Colon (tissue), 2 donors: ENCODE measurements around the gene ADCY10.
"Not testable (repeated sequence)": the region's sequence is repeated elsewhere in the genome, so short reads cannot be mapped to it uniquely, and the experiment has no call there.

Experiments used
- FAIRE-seq: peaks from 2 replicates; lab custom pipeline; 2012; peaks lifted over from hg19 to GRCh38; lab: Jason Lieb, UNC
- donor health status: control.
- donor health status: control.

Gene ADCY10

GRCh38 chr1:167924543-167925231, 10.8 kb upstream of the ADCY10 start:
- no peak for FAIRE-seq

GRCh38 chr1:167924102-167924501, 10.2 kb upstream of the ADCY10 start:
- no peak for FAIRE-seq

DNA sequence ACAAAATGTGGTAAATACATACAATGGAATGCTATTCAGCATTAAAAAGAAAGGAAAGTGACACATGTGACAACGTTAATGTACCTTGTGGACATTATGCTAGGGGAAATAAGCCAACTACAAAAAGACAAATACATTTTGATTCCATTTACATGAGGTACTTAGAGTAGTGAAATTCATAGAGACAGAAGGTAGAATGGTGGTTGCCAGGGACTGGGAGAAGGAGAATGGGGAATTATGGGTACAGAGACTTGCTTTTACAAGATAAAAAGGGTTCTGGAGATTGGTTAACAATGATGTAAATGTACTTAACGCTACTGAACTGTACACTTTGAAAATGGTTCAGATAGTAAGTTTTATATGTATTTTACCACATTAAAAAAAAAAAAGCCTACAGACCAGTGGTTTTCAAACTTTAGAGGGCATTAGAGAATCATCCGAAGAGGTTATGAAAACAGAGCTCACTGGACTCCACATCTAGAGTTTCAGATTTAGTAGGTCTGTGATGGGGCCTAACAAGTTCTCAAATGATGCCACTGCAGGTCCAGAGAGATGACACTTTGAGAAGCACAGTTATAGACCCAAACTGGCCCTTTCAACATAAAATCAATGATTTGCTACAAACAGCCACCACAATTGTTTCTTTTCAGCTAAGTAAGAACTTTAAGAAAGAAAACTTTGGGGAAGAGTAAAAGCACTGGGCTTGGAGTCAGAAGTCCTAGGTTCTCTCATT, 9.6 kb upstream of the ADCY10 start:
- FAIRE-seq = no peak

GRCh38 chr1:167922611-167923074, 8.7 kb upstream of the ADCY10 start:
- FAIRE-seq = no peak

GRCh38 chr1:167922023-167922422, 8.1 kb upstream of the ADCY10 start:
- FAIRE-seq = no peak

DNA sequence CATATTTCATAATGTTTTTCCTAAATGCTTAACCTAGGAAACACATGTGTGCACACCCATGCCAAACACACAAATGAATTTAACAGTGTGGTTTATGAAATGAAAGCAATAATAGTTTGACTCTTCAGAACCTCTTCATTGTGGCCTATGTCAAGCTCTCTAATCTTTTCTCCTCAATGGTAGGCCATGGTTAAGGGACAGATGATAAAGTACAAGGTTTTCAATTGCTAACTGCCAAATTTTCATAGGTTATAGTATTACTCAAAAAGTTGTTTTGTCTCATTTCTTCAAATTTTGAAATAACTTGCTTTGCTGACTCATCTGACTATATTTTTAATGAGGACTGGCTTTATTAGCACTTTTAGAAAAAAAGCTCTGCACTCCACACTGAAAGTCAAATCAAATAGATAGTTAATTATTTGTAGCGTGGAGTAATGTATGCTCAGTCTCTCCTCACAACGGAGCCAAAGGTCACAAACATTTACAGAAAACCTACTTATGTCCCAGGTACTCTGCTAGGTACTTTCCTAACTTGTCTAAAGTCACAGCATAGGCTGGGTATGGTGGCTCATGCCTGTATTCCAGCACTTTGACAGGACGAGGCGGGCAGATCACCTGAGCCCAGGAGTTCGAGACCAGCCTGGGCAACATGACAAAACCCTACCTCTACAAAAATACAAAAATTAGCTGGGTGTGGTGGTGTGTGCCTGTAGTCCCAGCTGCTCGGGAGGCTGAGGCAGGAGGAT, 3.0 kb upstream of the ADCY10 start:
- FAIRE-seq = no peak

DNA sequence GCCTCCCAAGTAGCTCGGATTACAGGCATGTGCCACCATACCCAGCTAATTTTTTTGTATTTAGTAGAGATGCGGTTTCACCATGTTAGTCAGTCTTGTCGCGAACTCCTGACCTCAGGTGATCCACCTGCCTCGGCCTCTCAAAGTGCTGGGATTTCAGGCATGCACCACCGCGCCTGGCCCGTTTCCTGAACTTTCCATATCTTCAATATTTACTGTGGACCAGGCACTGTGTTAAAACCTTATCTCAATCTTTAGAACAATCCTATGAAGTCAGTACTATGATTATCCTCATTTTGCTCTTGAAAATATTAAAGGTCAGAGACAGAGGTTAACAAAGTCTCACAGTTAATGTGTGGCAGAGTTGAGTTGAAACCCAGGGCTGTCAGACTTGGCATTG, 1.6 kb upstream of the ADCY10 start:
- no peak for FAIRE-seq

DNA sequence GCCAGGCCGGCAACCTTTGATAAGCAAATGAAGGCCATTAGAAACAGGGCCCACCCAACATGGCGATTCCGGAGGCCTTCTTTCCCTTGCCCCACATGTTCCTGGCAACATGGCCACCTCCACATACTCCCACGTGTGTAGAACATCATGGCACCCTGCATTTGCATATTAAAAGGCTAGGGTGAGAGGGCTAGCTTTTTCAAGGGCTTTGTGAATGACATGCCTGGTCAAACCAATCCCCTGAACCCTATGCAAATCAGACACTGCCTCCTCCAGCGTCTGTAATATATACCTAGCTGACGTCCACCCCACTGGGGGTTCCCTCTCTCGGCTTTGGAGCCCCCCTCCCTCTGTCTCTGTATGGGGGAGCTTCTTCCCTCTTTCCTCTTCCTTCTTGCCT, 1.6 kb downstream of the ADCY10 start:
- no peak for FAIRE-seq

GRCh38 chr1:167911413-167911812, 2.5 kb downstream of the ADCY10 start:
- no peak for FAIRE-seq

GRCh38 chr1:167910530-167910929, 3.4 kb downstream of the ADCY10 start:
- FAIRE-seq = no peak

- FAIRE-seq = no peak
Observed at GRCh38 chr1:167909691-167910180, 4.2 kb downstream of the ADCY10 start.

- FAIRE-seq = no peak
Observed at GRCh38 chr1:167905671-167906070, 8.3 kb downstream of the ADCY10 start.

DNA sequence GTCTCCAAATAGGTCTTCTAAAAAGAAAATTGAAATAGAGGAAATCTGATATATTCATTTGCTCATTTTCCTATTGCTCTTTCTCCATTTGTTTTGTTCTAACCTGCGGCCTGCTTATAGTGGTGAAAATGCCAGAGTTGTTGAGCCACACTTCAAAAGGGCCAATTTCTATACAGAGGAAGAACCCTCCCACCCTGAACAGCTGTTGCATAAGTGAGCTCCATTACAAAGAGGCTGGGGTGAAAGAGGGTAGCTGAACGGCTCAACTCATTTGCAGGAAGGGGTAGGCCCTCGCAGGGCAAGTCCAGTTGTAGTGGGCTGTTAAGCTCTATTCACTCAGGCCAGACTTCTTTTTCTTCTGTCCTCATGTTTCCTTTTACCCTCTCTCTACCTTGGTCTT, 8.8 kb downstream of the ADCY10 start:
- no peak for FAIRE-seq

- no peak for FAIRE-seq
Observed at GRCh38 chr1:167904652-167905130, 9.2 kb downstream of the ADCY10 start.

DNA sequence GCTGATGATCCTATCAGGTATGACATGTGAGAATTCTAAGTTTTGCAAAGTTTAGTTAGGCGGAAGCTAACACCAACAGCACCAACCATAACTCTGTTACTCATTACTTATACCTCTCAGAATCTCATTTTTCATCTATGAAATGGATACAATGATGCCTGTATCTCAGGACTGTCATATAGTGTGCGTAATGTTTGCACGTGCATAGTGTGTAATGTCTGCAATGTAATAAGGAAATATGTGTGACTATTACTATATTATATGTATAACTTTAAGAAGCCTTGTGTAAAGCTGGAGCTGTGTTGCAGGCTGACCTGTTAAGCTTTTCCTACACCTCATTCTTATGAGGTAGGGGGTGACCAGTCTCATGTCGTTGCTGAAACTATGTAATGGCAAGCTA, 13.0 kb downstream of the ADCY10 start:
- FAIRE-seq = no peak

GRCh38 chr1:167899253-167899681, 14.7 kb downstream of the ADCY10 start:
- FAIRE-seq = no peak

DNA sequence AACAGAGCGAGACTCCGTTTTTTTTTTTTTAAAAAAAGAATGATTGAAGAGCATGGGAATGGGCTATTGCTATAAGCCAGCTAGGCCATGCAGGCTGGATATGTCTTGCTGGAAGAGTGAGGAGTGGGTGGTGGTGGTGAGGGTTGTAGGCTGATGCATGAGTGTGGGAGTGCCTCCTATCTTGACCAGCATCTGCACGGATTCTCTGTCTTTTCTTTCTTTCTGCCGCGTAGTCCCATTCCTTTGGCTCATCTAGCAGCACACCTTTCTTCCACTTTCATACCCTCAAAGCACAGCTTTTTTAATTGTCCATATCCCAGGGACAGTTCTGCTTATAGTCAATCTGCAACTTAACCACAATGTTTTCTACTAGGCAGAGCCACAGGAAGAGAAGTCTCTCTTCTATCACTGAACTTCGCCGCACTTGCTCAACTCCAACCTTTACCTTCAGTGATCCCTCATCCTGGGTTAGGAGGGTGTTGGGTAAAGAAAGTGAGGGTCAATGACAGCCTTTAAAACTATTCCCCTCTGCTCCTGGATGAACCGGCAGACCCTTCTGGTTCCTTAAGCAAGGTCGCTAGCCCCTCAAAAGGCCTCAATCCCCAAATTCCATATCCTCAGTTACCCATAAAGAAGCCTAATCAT, 15.2 kb downstream of the ADCY10 start:
- FAIRE-seq = no peak

- no peak for FAIRE-seq
Observed at GRCh38 chr1:167893798-167894197, 20.1 kb downstream of the ADCY10 start.

DNA sequence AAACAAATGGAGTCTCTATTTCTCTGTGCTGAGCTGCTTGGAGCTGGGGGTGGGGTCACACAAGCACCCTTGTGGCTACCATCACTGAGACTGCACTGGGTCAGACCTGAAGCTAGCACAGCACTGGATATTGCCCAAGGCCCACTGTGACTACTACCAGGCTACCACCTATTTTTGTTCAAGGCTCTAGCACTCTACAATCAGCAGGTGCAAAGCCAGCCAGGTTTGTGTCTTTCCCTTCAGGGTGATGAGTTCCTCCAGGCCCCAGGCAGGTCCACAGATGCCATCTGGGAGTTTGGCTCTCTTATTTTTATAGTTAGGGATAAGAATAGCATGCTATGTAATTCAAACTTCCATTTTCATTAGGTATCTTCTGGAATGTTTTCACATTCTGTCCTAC, 23.5 kb downstream of the ADCY10 start:
- no peak for FAIRE-seq

DNA sequence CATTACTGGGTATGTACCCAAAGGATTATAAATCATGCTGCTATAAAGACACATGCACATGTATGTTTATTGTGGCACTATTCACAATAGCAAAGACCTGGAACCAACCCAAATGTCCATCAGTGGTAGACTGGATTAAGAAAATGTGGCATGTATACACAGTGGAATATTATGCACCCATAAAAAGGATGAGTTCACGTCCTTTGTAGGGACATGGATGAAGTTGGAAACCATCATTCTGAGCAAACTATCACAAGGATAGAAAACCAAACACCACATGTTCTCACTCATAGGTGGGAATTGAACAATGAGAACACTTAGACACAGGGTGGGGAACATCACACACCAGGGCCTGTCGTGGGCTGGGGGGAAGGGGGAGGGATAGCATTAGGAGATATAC, 26.7 kb downstream of the ADCY10 start:
- not testable (repeated sequence) for FAIRE-seq

DNA sequence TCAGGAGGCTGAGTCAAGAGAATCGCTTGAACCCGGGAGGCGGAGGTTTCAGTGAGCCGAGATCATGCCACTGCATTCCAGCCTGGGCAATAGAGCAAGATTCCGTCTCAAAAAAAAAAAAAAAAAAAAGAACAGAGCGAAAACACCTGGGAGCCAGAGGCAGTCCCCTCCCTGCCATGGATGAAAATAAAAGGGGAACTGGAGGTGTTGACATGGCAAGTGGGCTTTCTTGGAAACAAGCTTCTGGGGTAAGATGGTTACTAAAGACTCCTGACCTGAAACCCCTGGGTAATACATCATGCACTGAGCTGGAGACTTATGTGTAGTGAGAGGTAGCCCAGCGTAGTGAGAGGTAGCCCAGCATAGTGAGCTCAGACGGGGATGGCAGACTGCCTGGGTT, 31.6 kb downstream of the ADCY10 start:
- FAIRE-seq = no peak

DNA sequence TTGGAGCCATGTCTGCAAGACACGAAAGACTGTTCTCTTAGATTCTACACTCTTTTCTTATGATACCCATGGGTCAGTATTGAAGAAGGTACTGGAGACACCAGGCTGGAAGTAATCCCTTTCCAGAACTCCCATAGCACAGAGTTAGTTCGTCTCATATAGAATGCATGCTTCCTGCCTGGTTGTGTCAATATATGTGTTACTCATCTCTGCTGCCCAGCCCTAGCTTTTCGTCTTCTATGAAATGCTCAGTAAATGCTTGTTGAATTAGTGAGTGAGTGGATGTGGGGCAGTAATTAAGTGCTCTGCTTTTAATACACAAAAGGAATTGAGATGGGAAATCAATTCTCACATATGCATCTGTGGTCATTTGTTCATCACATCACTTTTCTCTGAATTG, 32.1 kb downstream of the ADCY10 start:
- no peak for FAIRE-seq
